ENCODE data around the gene ZNF580. TPM values are rescaled to one million over a fixed set of nuclear protein-coding genes. Genes with fewer than 3 reads are reported as not detected.
A peak's percentile ranks its signal among the peaks of the same experiment; 100 is the strongest.

ZNF580 gene
- total RNA-seq, 1 donor from 2014 or later, result 35.8 TPM

DNA sequence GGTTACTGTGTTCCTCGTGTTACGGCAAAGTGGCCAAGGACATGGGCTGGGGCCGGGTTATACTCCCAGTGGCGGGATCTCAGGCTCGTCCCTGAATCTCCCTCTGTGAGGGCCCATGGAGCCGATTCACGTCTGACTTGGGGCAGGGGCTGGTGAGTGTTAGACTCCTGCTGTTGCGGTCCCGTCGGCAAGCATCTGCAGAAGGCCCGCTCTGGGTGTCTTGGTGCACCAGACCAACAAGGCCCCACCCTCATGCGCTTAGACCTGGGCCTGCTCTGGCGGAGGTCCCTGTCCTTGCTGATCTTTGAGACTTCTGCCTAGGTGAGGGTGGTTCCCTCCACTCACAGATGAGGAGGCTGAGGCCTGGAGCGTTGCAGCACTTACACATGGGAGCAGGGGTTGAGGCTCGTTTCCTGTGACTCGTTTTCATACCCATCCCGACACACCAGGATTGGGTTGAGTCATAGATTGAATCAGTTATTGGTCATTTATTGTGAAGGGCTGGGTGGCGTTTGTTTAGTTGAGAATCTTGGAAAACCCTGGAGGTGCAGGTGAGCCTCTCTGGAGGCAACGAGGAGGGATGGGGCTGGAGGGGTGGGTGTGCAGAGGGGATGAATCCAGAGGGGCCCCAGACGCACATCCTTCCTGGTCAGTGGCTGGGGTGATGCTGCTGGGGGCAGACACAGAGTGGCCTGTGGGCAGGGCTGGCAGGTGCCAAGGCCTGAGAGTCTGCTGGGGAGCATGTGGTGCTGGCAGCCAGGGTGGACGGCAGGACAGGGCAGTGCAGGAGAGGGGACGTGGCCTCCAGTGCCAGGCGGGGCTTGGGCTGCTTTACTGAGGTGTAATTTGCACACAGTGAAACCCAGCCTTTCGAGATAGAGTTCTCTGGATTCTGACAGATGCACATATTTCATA is 38.8 kb downstream of the ZNF580 start:
- TF ChIP-seq EZH2 (IDR thresholded peaks at IDR 0.05; ENCODE audit: insufficient read depth, low read length) (no peak), CTCF (IDR thresholded peaks at IDR 0.05; ENCODE audit: insufficient read depth, low read depth, low read length) (no peak)
- H3K9me3 ChIP-seq (ENCODE audit: insufficient read depth, low read depth, low read length), result no peaks in the 10 kb centered on the region
- no peaks in the 10 kb centered on the region for H3K9me3 Mint-ChIP-seq (ENCODE audit: unreplicated experiment)
- H2AFZ ChIP-seq (ENCODE audit: low read depth, low read length), result no peak overlapping the region
- peaks cover 4% of the 10 kb centered on the region for H3K36me3 ChIP-seq (ENCODE audit: insufficient read depth, low read length)
- peak overlapping the region; percentile 16 for H3K4me3 Mint-ChIP-seq (ENCODE audit: unreplicated experiment)
- FAIRE-seq, result no peak
- H3K27me3 Mint-ChIP-seq (ENCODE audit: low read depth, unreplicated experiment), result no peaks in the 10 kb centered on the region
- no peak overlapping the region for H3K4me3 ChIP-seq (ENCODE audit: insufficient read depth, low read depth, low read length)
- H3K9ac ChIP-seq (ENCODE audit: low read length), result no peak overlapping the region
- H3K36me3 Mint-ChIP-seq (ENCODE audit: low read depth, unreplicated experiment), result peaks cover 19% of the 10 kb centered on the region
- H3K27ac ChIP-seq (ENCODE audit: low read depth, low read length), result no peak overlapping the region
- H3K4me1 Mint-ChIP-seq (ENCODE audit: low read depth, unreplicated experiment), result peaks cover 31% of the 10 kb centered on the region
- H3K4me2 ChIP-seq (ENCODE audit: low read length), result no peak overlapping the region
- no peaks in the 10 kb centered on the region for H3K27me3 ChIP-seq (ENCODE audit: insufficient read depth, low read length)
- peaks cover 26% of the 10 kb centered on the region for H3K4me1 ChIP-seq (ENCODE audit: insufficient read depth, low read length)
- H3K27ac Mint-ChIP-seq (ENCODE audit: unreplicated experiment), result peak overlapping the region; percentile 69
- DNase-seq (ENCODE audit: low read depth), result no peak
- peaks cover 92% of the 10 kb centered on the region for H3K79me2 ChIP-seq (ENCODE audit: insufficient read depth, low read length)
- peaks cover 87% of the 10 kb centered on the region for H4K20me1 ChIP-seq (ENCODE audit: insufficient read depth, low read length)

DNA sequence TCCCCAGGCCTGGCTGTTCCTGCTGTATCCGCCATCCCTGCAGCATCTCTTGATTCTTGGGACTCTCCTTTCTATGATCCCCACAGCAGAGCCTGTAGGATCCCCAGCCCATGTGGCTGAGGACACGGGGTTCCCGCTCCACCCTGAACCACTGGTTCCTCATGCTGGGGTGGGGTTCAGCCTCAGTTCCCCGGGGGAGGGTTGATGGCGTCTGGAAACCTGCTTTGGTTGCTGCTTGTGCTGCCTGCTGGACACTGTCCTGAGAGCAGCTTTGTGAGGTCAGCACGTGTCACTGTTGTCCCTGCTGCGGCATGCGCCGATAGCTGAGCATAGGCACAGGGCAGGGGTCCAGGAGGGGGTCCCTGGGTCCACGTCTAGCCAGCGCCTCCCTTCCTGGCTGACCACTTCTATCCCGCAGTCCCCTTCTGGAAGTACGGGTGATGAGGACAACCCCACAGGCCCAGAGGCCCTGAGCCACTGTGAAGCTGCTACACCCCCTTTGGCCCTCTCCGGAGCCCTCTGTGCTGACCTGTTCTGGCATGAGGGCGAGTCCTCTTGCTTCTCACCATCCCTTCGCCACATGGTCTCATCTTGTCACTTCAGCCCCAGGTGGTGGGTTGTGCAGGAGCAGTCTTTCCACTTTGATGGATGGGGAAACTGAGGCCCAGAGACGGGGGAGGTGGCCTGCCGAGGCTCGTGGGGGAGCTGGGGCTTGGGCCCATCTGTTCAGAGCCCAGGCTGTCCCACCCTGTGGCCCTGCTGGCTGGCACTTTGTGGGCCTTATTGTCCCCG is 39.7 kb downstream of the ZNF580 start:
- no peak overlapping the region for H3K4me2 ChIP-seq (ENCODE audit: low read length)
- no peak for DNase-seq (ENCODE audit: low read depth)
- H3K4me1 Mint-ChIP-seq (ENCODE audit: low read depth, unreplicated experiment), result peaks cover 31% of the 10 kb centered on the region
- no peak overlapping the region for H3K4me3 ChIP-seq (ENCODE audit: insufficient read depth, low read depth, low read length)
- H3K27me3 ChIP-seq (ENCODE audit: insufficient read depth, low read length), result no peaks in the 10 kb centered on the region
- TF ChIP-seq EZH2 (IDR thresholded peaks at IDR 0.05; ENCODE audit: insufficient read depth, low read length), result no peak
- TF ChIP-seq CTCF (IDR thresholded peaks at IDR 0.05; ENCODE audit: insufficient read depth, low read depth, low read length), result no peak
- peaks cover 95% of the 10 kb centered on the region for H3K79me2 ChIP-seq (ENCODE audit: insufficient read depth, low read length)
- peak overlapping the region; percentile 6 for H3K27ac ChIP-seq (ENCODE audit: low read depth, low read length)
- no peak overlapping the region for H3K27ac Mint-ChIP-seq (ENCODE audit: unreplicated experiment)
- H3K9ac ChIP-seq (ENCODE audit: low read length), result no peak overlapping the region
- FAIRE-seq, result no peak
- peaks cover 93% of the 10 kb centered on the region for H4K20me1 ChIP-seq (ENCODE audit: insufficient read depth, low read length)
- peaks cover 4% of the 10 kb centered on the region for H3K36me3 ChIP-seq (ENCODE audit: insufficient read depth, low read length)
- H3K9me3 ChIP-seq (ENCODE audit: insufficient read depth, low read depth, low read length), result no peaks in the 10 kb centered on the region
- H3K27me3 Mint-ChIP-seq (ENCODE audit: low read depth, unreplicated experiment), result no peaks in the 10 kb centered on the region
- peaks cover 19% of the 10 kb centered on the region for H3K36me3 Mint-ChIP-seq (ENCODE audit: low read depth, unreplicated experiment)
- H3K9me3 Mint-ChIP-seq (ENCODE audit: unreplicated experiment), result no peaks in the 10 kb centered on the region
- H3K4me1 ChIP-seq (ENCODE audit: insufficient read depth, low read length), result peaks cover 26% of the 10 kb centered on the region
- no peak overlapping the region for H2AFZ ChIP-seq (ENCODE audit: low read depth, low read length)
- H3K4me3 Mint-ChIP-seq (ENCODE audit: unreplicated experiment), result no peak overlapping the region
